HepG2 (cell line): Measurements from ENCODE around the gene TTC17. TPM values are rescaled to one million over a fixed set of nuclear protein-coding genes. Genes with fewer than 3 reads are reported as not detected.

Source experiments
- ATAC-seq: fragments of 200-7000 bp; cut with Tn5 transposase; 3 replicates; pipeline ENCODE4 v1.9.1; 2020; ENCODE audit warnings: mild to moderate bottlenecking, moderate library complexity
- BruUV-seq: library from RNA; stranded (reverse); fragments of 400-500 nt; replicated peaks from 2 replicates; lab custom pipeline; 2021; lab: Mats Ljungman, UMichigan
- CTCF ChIA-PET: fragments of 300-600 bp; formaldehyde crosslinking; extraction: SDS; loops from one replicate; lab custom pipeline; 2021; ENCODE audit warnings: low total read pairs, inconsistent platforms, low intra/inter-chr PET ratio; lab: Yijun Ruan, JAX
- POLR2A ChIA-PET: fragments of 350-600 bp; sonication (Branson Sonifier 250); formaldehyde crosslinking; loops from one replicate; lab custom pipeline; 2020; ENCODE audit warnings: antibody characterized with exemption, inconsistent platforms; lab: Yijun Ruan, JAX
- DNase-seq: peaks from one replicate; pipeline ENCODE4 v3.0.0-alpha.2; 2015; ENCODE audit warnings: low spot score
- FAIRE-seq: peaks from 3 replicates; lab custom pipeline; 2011; peaks lifted over from hg19 to GRCh38; lab: Jason Lieb, UNC
- H2AFZ ChIP-seq: one replicate; pipeline ENCODE4 v1.6.1; 2011; ENCODE audit warnings: low read length, inconsistent platforms
- H3K27ac ChIP-seq: fragments of 300-600 bp; 3 replicates; pipeline ENCODE4 v1.8.0; 2011; ENCODE audit warnings: mixed run types, mild to moderate bottlenecking, mixed read lengths, low read length, inconsistent platforms; ENCODE audit not compliant: insufficient read depth; ENCODE audit errors: extremely low read length
- H3K27me3 ChIP-seq, 2 experiments: fragments of 200-600 bp in 1 of 2; 2 replicates in 1 of 2; 3 replicates in 1 of 2; pipeline versions ENCODE4 v1.6.0 to v1.8.0; 2011; ENCODE audit warnings: low read length in 2 of 2, mild to moderate bottlenecking in 2 of 2, moderate library complexity in 2 of 2, inconsistent platforms in 1 of 2; ENCODE audit not compliant: insufficient read depth in 2 of 2, control insufficient read depth in 1 of 2
- H3K36me3 ChIP-seq, 2 experiments: fragments of 200-600 bp in 1 of 2; replicated peaks in 1 of 2; 2 replicates in 1 of 2; 3 replicates in 1 of 2; pipeline versions ENCODE4 v1.5.1 to v1.8.0; 2011; ENCODE audit warnings: low read length in 2 of 2, inconsistent platforms in 1 of 2; ENCODE audit not compliant: insufficient read depth in 2 of 2, control insufficient read depth in 1 of 2
- H3K4me1 ChIP-seq: 2 replicates; pipeline ENCODE4 v1.5.1; 2012; ENCODE audit warnings: low read length, inconsistent platforms; ENCODE audit not compliant: insufficient read depth
- H3K4me2 ChIP-seq: 2 replicates; pipeline ENCODE4 v1.6.0; 2011; ENCODE audit warnings: low read depth, low read length, inconsistent platforms
- H3K4me3 ChIP-seq, 3 experiments: fragments of 200-600 bp in 1 of 3; sonication (generic), shearing (Covaris generic) in 1 of 3; replicated peaks in 1 of 3; 2 replicates each; pipeline ENCODE4 v1.5.1; 2011 to 2016; ENCODE audit warnings: low read length in 3 of 3, inconsistent platforms in 2 of 3, low read depth in 2 of 3, mild to moderate bottlenecking in 2 of 3, control low read depth in 1 of 3, mixed read lengths in 1 of 3; ENCODE audit not compliant: insufficient read depth in 1 of 3
- H3K79me2 ChIP-seq: one replicate; pipeline ENCODE4 v1.6.1; 2011; ENCODE audit warnings: low read length, inconsistent platforms; ENCODE audit not compliant: insufficient read depth
- H3K9ac ChIP-seq: 2 replicates; pipeline ENCODE4 v1.6.0; 2011; ENCODE audit warnings: mild to moderate bottlenecking, low read depth, low read length, inconsistent platforms; ENCODE audit not compliant: insufficient read depth
- H3K9me3 ChIP-seq: 2 replicates; pipeline ENCODE4 v1.5.1; 2012; ENCODE audit warnings: mild to moderate bottlenecking, low read length
- H4K20me1 ChIP-seq: 2 replicates; pipeline ENCODE4 v1.6.0; 2011; ENCODE audit warnings: inconsistent platforms, mild to moderate bottlenecking, low read length, moderate library complexity; ENCODE audit not compliant: insufficient read depth
- BRD4 ChIP-seq: sonication (generic); formaldehyde crosslinking; IDR thresholded peaks from 2 replicates; pipeline ENCODE4 v1.4.0; 2020; ENCODE audit warnings: missing genetic modification reagents
- DMAP1 ChIP-seq: IDR thresholded peaks from 2 replicates; pipeline ENCODE4 v1.6.1; 2016
- FOXA3 ChIP-seq: IDR thresholded peaks from 2 replicates; pipeline ENCODE4 v1.6.1; 2016; ENCODE audit warnings: missing genetic modification reagents, missing compliant biosample characterization
- GMEB2 ChIP-seq: IDR thresholded peaks from 2 replicates; pipeline ENCODE4 v1.6.1; 2016; ENCODE audit warnings: missing biosample characterization, missing genetic modification reagents, low read depth
- KAT7 ChIP-seq: IDR thresholded peaks from 2 replicates; pipeline ENCODE4 v1.6.1; 2018; ENCODE audit warnings: borderline replicate concordance, missing compliant biosample characterization
- KAT8 ChIP-seq: IDR thresholded peaks from 2 replicates; pipeline ENCODE4 v1.6.1; 2016; ENCODE audit warnings: missing genetic modification reagents, missing compliant biosample characterization
- MAFF ChIP-seq: IDR thresholded peaks from 2 replicates; pipeline ENCODE4 v1.6.1; 2011; ENCODE audit warnings: low read depth, low read length, improper control_type of control experiment
- PATZ1 ChIP-seq: sonication (generic); formaldehyde crosslinking; IDR thresholded peaks from 2 replicates; pipeline ENCODE4 v1.4.0; 2020; ENCODE audit warnings: missing genetic modification reagents
- PHF21A ChIP-seq: sonication (generic); formaldehyde crosslinking; IDR thresholded peaks from 2 replicates; pipeline ENCODE4 v1.5.0; 2020; ENCODE audit warnings: mild to moderate bottlenecking, missing genetic modification reagents
- PRPF4 ChIP-seq: fragments of 200-400 bp; formaldehyde crosslinking; IDR thresholded peaks from 2 replicates; pipeline ENCODE4 v1.6.1; 2016; ENCODE audit warnings: low read length, low read depth; ENCODE audit not compliant: poor library complexity, severe bottlenecking
- SMARCE1 ChIP-seq: fragments of 450-650 bp; IDR thresholded peaks from 2 replicates; pipeline ENCODE4 v1.6.1; 2017; ENCODE audit warnings: borderline replicate concordance
- TBL1XR1 ChIP-seq: fragments of 150-350 bp; IDR thresholded peaks from 2 replicates; pipeline ENCODE4 v1.6.1; 2014; ENCODE audit warnings: borderline replicate concordance, low read length; ENCODE audit not compliant: partially characterized antibody
- THAP7 ChIP-seq: sonication (generic); formaldehyde crosslinking; IDR thresholded peaks from 2 replicates; pipeline ENCODE4 v1.8.1; 2023; ENCODE audit warnings: mild to moderate bottlenecking, missing genetic modification reagents
- ZBTB37 ChIP-seq: sonication (generic); formaldehyde crosslinking; IDR thresholded peaks from 2 replicates; pipeline ENCODE4 v1.4.0; 2020; ENCODE audit warnings: mild to moderate bottlenecking, missing genetic modification reagents
- ZKSCAN5 ChIP-seq: sonication (generic); formaldehyde crosslinking; IDR thresholded peaks from 2 replicates; pipeline ENCODE4 v1.5.1; 2020; ENCODE audit warnings: mild to moderate bottlenecking, missing genetic modification reagents
- ZNF282 ChIP-seq: fragments of 450-650 bp; IDR thresholded peaks from 2 replicates; pipeline ENCODE4 v1.6.1; 2018; ENCODE audit not compliant: partially characterized antibody
- WGBS: methylation state at CpG from one replicate; pipeline ENCODE4 v1.1.6; 2017; ENCODE audit warnings: low lambda C conversion rate; 5-methylcytosine and 5-hydroxymethylcytosine counted together
- in situ Hi-C: cut with HindIII; loops from 2 replicates; pipeline ENCODE4 v1.10.0; 2017; ENCODE audit warnings: low pct_unique_long_range_greater_than_20kb; ENCODE audit not compliant: extremely low pct_ligation_motif_present
- intact Hi-C: fragments of 100-400 bp; cut with micrococcal nuclease; formaldehyde crosslinking; loops from one replicate; pipeline ENCODE4 v1.10.0; 2022; ENCODE audit not compliant: unreplicated experiment
- polyA plus RNA-seq, 8 experiments: library from polyadenylated mRNA; depleted of rRNA in 3 of 8; stranded (reverse) in 7 of 8; unstranded in 1 of 8; fragments of >200 nt; fragmentation: Illumina TruSeq in 4 of 8; extraction: Trizol in 4 of 8; gene quantifications; 2 replicates each; pipeline versions ENCODE4 v1.2.1 to v1.2.3, GENCODE V29; 2011 to 2016; ENCODE audit warnings: low read depth in 4 of 8, missing spikeins in 1 of 8, mixed read lengths in 1 of 8; ENCODE audit not compliant: insufficient read depth in 1 of 8
- total RNA-seq, 5 experiments: library from RNA; depleted of rRNA; stranded (reverse); fragments of >200 nt; fragmentation: Illumina TruSeq; extraction: Trizol; gene quantifications; 2 replicates each; pipeline ENCODE4 v1.2.3, GENCODE V29; 2016; ENCODE audit warnings: low read depth in 1 of 5

Gene TTC17
- total and polyA plus RNA-seq, 2 of the 13 experiments (the other 11 are each of a cell fraction or from before 2014, with no cell fraction given) = 55.9 to 99.7 TPM

- in situ Hi-C loops = no loop called here
- TF ChIP-seq SMARCE1 (no peak), KAT7 (CRISPR knock-in tag) (no peak), ZNF282 (no peak), KAT8 (CRISPR knock-in tag) (no peak), MAFF (no peak), TBL1XR1 (no peak), PHF21A (CRISPR knock-in tag) (no peak), FOXA3 (CRISPR knock-in tag) (no peak), BRD4 (no peak), GMEB2 (CRISPR knock-in tag) (no peak), DMAP1 (no peak), PATZ1 (no peak), THAP7 (CRISPR knock-in tag) (no peak), ZBTB37 (CRISPR knock-in tag) (no peak), PRPF4 (no peak), ZKSCAN5 (CRISPR knock-in tag) (no peak)
Measured at GRCh38 chr11:43315966-43316365, 42.8 kb upstream of the TTC17 start.

More at GRCh38 chr11:43315966-43316365, 42.8 kb upstream of the TTC17 start:
- Histone ChIP-seq H3K9ac (no peak overlapping the region), H2AFZ (no peak overlapping the region), H3K27ac (no peak overlapping the region), H4K20me1 (peaks cover 23% of the 10 kb centered on the region), H3K4me1 (peaks cover 21% of the 10 kb centered on the region), H3K79me2 (peaks cover 62% of the 10 kb centered on the region), H3K9me3 (no peaks in the 10 kb centered on the region), H3K4me3 (no peak overlapping the region), H3K36me3 (peaks cover 5 to 27% of the 10 kb centered on the region in 2 experiments), H3K27me3 (no peaks in the 10 kb centered on the region), H3K4me2 (no peak overlapping the region)
- BruUV-seq = no TSS peak
- ATAC-seq (no peak), FAIRE-seq (no peak), DNase-seq (no peak)
- 98% methylated on average over 2 of the region's 2 CpGs for WGBS
- intact Hi-C loops = loop anchor here (1.0 kb wide), 1 partner anchor 43 kb away; no protein-coding TSS in a partner anchor
- ChIA-PET CTCF (no interaction called here), POLR2A (no interaction called here)
